ENCODE data around the gene SYNPR. TPM values are rescaled to one million over a fixed set of nuclear protein-coding genes. Genes with fewer than 3 reads are reported as not detected.

SYNPR gene
- total RNA-seq, 1 donor from 2014 or later = 13.2 TPM

DNA sequence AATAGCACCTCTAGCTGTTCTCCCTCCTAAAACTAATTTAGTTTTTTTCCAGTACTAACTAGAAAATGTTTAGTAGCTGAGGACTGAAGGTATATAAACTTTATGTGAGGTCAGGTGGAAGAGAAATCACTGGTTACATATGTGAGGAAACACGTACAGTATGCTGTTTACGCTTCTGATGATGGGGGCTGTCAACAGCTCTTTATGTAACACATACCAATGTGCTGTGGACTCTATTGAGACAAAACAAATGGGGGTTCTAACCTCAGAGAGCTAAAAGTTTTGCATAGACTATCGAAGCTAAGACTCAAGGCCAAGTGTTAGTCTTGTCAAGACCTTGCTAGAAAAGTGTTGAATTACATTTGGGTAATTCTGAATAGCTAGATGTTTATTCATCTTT is 107.5 kb downstream of the SYNPR start:
- H3K9me3 Mint-ChIP-seq (ENCODE audit: low read depth) = no peaks in the 10 kb centered on the region
- no peaks in the 10 kb centered on the region for H3K36me3 Mint-ChIP-seq (ENCODE audit: insufficient read depth)
- TF ChIP-seq, protein P1, sequence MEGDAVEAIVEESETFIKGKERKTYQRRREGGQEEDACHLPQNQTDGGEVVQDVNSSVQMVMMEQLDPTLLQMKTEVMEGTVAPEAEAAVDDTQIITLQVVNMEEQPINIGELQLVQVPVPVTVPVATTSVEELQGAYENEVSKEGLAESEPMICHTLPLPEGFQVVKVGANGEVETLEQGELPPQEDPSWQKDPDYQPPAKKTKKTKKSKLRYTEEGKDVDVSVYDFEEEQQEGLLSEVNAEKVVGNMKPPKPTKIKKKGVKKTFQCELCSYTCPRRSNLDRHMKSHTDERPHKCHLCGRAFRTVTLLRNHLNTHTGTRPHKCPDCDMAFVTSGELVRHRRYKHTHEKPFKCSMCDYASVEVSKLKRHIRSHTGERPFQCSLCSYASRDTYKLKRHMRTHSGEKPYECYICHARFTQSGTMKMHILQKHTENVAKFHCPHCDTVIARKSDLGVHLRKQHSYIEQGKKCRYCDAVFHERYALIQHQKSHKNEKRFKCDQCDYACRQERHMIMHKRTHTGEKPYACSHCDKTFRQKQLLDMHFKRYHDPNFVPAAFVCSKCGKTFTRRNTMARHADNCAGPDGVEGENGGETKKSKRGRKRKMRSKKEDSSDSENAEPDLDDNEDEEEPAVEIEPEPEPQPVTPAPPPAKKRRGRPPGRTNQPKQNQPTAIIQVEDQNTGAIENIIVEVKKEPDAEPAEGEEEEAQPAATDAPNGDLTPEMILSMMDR (IDR thresholded peaks at IDR 0.05; ENCODE audit: unreplicated experiment) = no peak
- no peak overlapping the region for H3K4me3 Mint-ChIP-seq (ENCODE audit: low read depth)
- no peak for DNase-seq (ENCODE audit: low spot score, unreplicated experiment)
- peaks cover 5% of the 10 kb centered on the region for H3K4me1 Mint-ChIP-seq (ENCODE audit: low read depth)
- no peaks in the 10 kb centered on the region for H3K27me3 Mint-ChIP-seq
- no peak overlapping the region for H3K27ac Mint-ChIP-seq

DNA sequence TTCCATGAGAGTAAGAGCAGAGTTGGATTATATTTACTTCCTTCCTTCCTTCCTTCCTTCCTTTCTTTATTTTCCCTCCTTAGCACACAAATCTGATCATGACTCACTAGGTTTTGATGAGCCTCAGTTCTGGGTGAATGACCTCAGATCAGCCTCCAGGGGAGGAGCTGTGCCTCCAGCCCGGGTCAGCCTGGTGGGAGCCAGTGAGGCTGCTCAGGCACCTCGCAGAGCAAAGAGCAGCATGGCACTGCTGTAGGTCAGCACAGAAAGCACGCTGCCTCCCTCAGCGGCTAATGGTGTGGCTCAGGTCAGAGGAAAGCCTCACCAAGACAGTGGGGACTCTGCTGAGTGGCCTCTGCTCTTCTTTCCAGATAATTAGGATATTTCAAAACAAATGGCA is 108.5 kb downstream of the SYNPR start:
- Mint-ChIP-seq H3K27ac (no peak overlapping the region), H3K9me3 (ENCODE audit: low read depth) (no peaks in the 10 kb centered on the region), H3K4me1 (ENCODE audit: low read depth) (peaks cover 5% of the 10 kb centered on the region), H3K4me3 (ENCODE audit: low read depth) (no peak overlapping the region), H3K27me3 (no peaks in the 10 kb centered on the region), H3K36me3 (ENCODE audit: insufficient read depth) (no peaks in the 10 kb centered on the region)
- DNase-seq (ENCODE audit: low spot score, unreplicated experiment) = no peak
- TF ChIP-seq, protein P1 (IDR thresholded peaks at IDR 0.05; ENCODE audit: unreplicated experiment) = no peak

DNA sequence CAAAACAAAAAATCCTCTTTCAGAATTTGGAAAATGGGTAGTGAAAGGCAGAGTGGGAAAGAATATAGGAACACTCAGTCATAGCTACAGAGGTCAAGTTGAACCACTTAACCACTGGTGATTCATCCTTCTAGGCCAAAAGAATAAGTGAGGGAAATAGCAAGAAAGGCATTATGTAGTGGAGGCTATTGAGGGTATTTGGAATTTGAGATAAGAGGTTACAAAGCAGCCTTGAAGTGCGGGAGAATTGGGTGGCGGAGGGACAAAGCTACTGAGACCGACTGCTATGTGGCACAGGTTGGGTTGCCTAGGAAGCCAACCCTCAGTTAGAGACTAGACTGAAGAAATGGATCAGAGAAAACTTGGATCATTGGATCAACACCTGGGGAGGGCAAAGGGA is 109.5 kb downstream of the SYNPR start:
- no peak for DNase-seq (ENCODE audit: low spot score, unreplicated experiment)
- H3K27me3 Mint-ChIP-seq = no peaks in the 10 kb centered on the region
- H3K9me3 Mint-ChIP-seq (ENCODE audit: low read depth) = no peaks in the 10 kb centered on the region
- H3K4me3 Mint-ChIP-seq (ENCODE audit: low read depth) = no peak overlapping the region
- peaks cover 5% of the 10 kb centered on the region for H3K4me1 Mint-ChIP-seq (ENCODE audit: low read depth)
- peak overlapping the region; percentile 4 for H3K27ac Mint-ChIP-seq
- TF ChIP-seq, protein P1 (IDR thresholded peaks at IDR 0.05; ENCODE audit: unreplicated experiment) = no peak
- H3K36me3 Mint-ChIP-seq (ENCODE audit: insufficient read depth) = no peaks in the 10 kb centered on the region

DNA sequence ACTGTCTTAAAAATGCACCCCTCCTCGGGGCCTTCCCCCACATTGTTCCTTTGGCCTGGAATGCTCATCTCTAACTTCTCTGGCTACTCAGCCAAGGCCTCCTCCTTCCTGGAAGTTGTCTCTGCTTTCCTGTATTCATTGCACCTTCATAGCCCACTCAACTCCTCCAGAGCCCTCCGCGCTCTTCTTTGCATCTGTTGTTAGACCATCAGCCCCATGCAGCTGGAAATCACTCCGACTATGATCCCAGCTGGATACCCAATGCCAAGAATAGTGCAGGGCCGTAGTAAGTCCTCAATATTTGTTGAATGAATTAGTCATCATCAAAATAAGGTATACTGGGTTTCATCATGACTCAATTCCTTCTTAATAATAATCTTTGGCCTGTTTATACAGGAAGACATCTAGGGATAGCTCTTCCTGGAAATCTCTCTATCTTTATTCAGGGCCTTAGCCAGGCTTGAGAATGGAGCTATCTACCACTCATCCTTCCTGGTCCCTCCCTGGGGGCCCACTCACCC is 112.7 kb downstream of the SYNPR start:
- H3K4me3 Mint-ChIP-seq (ENCODE audit: low read depth) = no peak overlapping the region
- TF ChIP-seq, protein P1 (IDR thresholded peaks at IDR 0.05; ENCODE audit: unreplicated experiment) = no peak
- H3K36me3 Mint-ChIP-seq (ENCODE audit: insufficient read depth) = no peaks in the 10 kb centered on the region
- no peaks in the 10 kb centered on the region for H3K27me3 Mint-ChIP-seq
- H3K9me3 Mint-ChIP-seq (ENCODE audit: low read depth) = no peaks in the 10 kb centered on the region
- H3K27ac Mint-ChIP-seq = no peak overlapping the region
- DNase-seq (ENCODE audit: low spot score, unreplicated experiment) = no peak
- H3K4me1 Mint-ChIP-seq (ENCODE audit: low read depth) = peaks cover 5% of the 10 kb centered on the region

DNA sequence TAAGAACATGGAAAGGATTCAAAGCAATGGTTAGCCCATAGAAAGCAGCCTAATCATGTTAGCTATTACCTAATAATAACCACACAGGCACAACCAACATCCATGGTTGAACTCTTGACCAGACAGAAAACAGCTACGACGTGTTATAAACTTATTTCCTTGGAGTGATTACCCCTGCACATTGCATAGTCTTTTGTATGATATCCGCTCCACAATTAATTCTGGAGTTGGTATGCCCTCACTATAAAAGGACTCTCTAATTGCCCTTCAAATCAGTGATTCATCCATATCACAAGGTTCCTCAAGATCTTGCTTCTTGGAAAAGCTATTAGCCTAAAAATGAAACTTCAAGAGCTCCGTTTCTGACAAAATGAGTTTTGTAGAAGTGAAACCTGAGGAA is 117.9 kb downstream of the SYNPR start:
- no peaks in the 10 kb centered on the region for H3K9me3 Mint-ChIP-seq (ENCODE audit: low read depth)
- no peaks in the 10 kb centered on the region for H3K27me3 Mint-ChIP-seq
- no peaks in the 10 kb centered on the region for H3K36me3 Mint-ChIP-seq (ENCODE audit: insufficient read depth)
- H3K27ac Mint-ChIP-seq = no peak overlapping the region
- no peak for DNase-seq (ENCODE audit: low spot score, unreplicated experiment)
- no peaks in the 10 kb centered on the region for H3K4me1 Mint-ChIP-seq (ENCODE audit: low read depth)
- no peak overlapping the region for H3K4me3 Mint-ChIP-seq (ENCODE audit: low read depth)
- TF ChIP-seq, protein P1 (IDR thresholded peaks at IDR 0.05; ENCODE audit: unreplicated experiment) = no peak
